Coronary artery (tissue), 2 donors: ENCODE data around the gene ACOX1.
"Not testable (repeated sequence)": the region's sequence is repeated elsewhere in the genome, so short reads cannot be mapped to it uniquely, and the experiment has no call there.

Experiments used
- DNase-seq: peaks from one replicate; pipeline ENCODE4 v3.0.0-alpha.2; 2017; ENCODE audit warnings: low spot score
- H3K27ac ChIP-seq, 2 donors: fragments of 200-600 bp; sonication (generic); one replicate each; pipeline ENCODE4 v1.5.1; 2016 to 2019
- H3K4me3 ChIP-seq: fragments of 200-600 bp; sonication (generic); 2 replicates; pipeline ENCODE4 v1.5.1; 2016; ENCODE audit warnings: mild to moderate bottlenecking, moderate library complexity
- CTCF ChIP-seq: fragments of 200-600 bp; sonication (generic); IDR thresholded peaks from one replicate; pipeline ENCODE4 v1.5.1; 2019; ENCODE audit warnings: antibody characterized with exemption

The ACOX1 gene

GRCh38 chr17:75981019-75981615, 2.2 kb upstream of the ACOX1 start:
- TF ChIP-seq CTCF, result no peak
- Histone ChIP-seq H3K27ac (peak overlapping the region in 1 of 2 donors; percentile 9), H3K4me3 (no peak overlapping the region)
- no peak for DNase-seq

GRCh38 chr17:75980188-75981018, 1.4 kb upstream of the ACOX1 start:
- TF ChIP-seq CTCF, result no peak
- Histone ChIP-seq H3K27ac (peak overlapping the region; percentile 95 to 96), H3K4me3 (peak overlapping the region; percentile 79)
- no peak for DNase-seq

GRCh38 chr17:75979705-75980187, 780 bp upstream of the ACOX1 start:
- peak overlapping the region; percentile 95 to 96 for H3K27ac ChIP-seq
- H3K4me3 ChIP-seq, result peak overlapping the region; percentile 79
- DNase-seq, result no peak
- no peak for TF ChIP-seq CTCF

- no peak overlapping the region for H3K4me3 ChIP-seq
- no peak for DNase-seq
- TF ChIP-seq CTCF, result no peak
- H3K27ac ChIP-seq, result no peak overlapping the region
Measured at GRCh38 chr17:75976175-75976848, 2.7 kb downstream of the ACOX1 start.

- TF ChIP-seq CTCF, result no peak
- no peak overlapping the region for H3K4me3 ChIP-seq
- H3K27ac ChIP-seq, result no peak overlapping the region
- DNase-seq, result no peak
Measured at GRCh38 chr17:75975757-75976174, 3.2 kb downstream of the ACOX1 start.

- DNase-seq, H3K27ac ChIP-seq, H3K4me3 ChIP-seq: not testable (repeated sequence)
Measured at GRCh38 chr17:75975187-75975586, 3.8 kb downstream of the ACOX1 start.

- Histone ChIP-seq H3K4me3 (no peak overlapping the region), H3K27ac (no peak overlapping the region)
- no peak for DNase-seq
- no peak for TF ChIP-seq CTCF
Measured at GRCh38 chr17:75970626-75971025, 8.3 kb downstream of the ACOX1 start.
